ENCODE data around the gene AP1M1. TPM values are rescaled to one million over a fixed set of nuclear protein-coding genes. Genes with fewer than 3 reads are reported as not detected.
"Not testable (repeated sequence)": the region's sequence is repeated elsewhere in the genome, so short reads cannot be mapped to it uniquely, and the experiment has no call there.

AP1M1 gene
- 40.1 TPM for polyA plus RNA-seq (ENCODE audit: insufficient read length)

DNA sequence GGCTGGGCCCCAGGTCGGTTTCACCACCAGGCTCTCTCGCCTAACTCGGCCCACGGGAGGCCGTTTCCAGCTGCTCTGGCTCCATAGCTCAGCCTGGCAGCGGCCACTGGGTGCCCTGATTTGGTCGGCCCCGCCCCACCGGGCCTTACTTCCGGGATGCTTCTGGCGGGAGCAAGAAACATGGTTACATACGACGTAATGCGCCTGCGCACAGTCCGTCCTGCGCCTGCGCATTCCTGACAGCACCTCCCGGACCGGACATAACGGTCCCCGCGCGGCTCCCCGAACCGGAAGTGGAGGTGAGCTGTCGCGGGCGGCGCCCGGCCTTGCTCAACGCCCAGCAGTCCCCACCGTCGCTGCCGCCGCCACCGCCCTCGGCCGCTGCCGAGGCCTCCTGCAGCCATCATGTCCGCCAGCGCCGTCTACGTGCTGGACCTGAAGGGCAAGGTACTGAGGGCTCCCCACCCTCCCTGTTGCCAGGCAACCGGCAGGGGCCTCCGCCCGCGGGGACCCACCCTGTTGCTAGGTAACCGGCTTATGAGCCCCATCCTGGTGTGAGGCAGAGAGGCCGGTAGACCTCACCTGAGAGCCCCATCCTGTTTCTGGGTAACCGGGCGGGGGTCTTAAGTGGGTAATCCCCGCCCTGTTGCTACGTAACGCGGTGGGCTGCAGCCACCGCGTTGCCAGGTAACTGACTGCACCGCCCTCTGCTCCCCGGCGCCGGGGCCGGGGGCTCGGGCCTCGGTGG, at the start of gene AP1M1:
Gene AP1M1, plus strand, starts transcription at position 290 of the 748 bp plus-strand sequence. Its CDS starts 116 bp downstream, at position 406.
- peak; percentile 95 for DNase-seq (ENCODE audit: low read depth)

DNA sequence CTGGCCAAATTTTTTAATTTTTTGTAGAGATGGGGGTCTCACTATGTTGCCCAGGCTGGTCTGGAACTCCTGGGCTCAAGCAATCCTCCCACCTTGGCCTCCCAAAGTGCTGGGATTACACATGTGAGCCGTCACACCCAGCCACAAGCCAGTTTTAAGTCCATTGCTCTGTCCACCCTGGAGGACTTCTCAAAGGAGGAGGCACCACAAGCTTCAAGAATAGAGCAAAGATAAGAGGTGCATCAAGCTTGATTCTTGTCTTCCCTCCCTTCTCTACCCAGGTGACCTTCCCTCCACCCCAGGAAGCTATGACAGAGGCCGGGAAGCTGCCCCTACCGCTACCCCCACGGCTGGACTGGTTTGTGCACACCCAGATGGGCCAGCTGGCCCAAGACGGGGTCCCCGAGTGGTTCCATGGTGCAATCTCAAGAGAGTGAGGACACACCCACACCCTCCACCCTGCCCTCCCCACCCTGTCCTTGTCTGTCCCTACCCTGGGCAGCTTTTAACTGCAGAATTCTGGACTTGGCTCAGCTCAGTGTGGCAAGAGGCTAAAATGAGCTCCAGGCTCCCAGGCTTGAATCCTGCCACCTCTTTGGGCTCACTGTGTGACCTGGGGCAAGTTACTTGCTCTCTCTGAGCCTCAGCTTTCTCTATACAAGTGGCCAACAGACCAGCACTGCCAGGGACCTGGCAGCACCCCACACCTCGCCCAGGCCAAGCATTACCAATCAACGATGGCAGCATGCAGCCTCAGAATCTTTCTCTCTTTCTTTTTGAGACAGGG, 49.1 kb upstream of the AP1M1 start:
- no peak for DNase-seq (ENCODE audit: low read depth)

DNA sequence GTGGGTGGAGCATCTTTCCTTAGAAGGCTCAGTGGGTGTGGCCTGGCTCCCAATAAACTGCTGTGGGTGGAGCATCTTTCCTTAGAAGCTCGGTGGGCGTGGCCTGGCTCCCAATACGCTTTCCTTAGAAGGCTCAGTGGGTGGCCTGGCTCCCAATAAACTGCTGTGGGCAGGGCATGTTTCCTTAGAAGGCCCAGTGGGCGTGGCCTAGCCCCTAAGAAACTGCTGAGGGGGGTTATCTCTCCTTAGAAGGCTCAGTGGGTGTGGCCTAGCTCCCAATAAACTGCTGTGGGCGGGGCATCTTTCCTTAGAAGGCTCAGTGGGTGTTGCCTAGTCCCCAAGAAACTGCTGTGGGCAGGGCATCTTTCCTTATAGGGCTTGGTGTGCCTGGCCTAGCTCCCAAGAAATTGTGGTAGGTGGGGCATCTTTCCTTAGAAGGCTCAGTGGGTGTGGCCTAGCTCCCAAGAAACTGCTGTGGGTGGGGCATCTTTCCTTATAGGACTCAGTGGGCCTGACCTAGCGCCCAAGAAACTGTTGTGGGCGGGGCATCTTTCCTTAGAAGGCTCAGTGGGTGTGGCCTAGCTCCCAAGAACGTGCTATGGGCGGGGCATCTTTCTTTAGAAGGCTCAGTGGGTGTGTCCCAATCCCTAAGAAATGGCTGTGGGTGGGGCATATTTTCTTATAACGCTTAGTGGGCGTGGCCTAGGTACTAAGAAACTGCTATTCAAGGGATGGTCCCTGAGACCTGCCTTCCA, 44.0 kb upstream of the AP1M1 start:
- DNase-seq (ENCODE audit: low read depth), result no peak

DNA sequence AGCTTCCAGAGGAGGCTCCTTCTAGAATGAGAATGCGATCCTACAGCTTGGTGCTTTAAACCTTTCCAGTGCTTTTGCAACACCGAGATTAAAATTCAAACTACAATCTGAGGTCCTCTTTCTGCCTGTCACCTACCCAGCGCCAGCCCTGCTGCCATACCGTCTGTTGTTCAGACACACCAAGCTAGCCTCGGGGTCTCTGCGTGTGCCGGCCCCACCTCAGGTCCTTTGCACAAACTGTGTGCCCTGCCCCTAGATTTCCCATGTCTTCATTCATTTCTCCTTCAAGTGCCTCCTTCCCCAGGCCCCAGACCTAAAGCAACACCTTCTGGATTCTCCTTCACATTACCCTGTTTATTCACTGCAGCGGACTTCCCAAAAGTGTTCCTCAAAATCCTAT, 43.2 kb upstream of the AP1M1 start:
- DNase-seq (ENCODE audit: low read depth), result no peak

DNA sequence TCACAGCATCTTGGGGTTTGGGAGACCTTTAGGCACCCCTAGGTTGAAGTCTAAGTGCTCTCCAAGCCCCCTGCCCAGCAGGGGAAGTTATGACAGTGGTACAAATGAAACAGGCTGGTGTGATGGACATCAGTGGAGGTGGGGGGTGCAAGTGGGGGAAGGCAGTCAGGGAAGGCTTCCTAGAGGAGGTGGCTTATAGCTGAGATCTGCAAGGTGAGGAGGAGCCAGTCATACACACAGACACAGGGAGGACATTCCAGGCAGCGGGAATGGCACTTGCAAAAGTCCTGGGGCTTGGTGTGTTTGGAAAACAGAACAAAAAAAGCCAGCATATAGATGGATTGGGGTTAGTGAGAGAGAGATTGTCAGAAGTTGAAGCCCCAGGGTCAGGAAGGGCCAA, 42.6 kb upstream of the AP1M1 start:
- DNase-seq (ENCODE audit: low read depth), result no peak

DNA sequence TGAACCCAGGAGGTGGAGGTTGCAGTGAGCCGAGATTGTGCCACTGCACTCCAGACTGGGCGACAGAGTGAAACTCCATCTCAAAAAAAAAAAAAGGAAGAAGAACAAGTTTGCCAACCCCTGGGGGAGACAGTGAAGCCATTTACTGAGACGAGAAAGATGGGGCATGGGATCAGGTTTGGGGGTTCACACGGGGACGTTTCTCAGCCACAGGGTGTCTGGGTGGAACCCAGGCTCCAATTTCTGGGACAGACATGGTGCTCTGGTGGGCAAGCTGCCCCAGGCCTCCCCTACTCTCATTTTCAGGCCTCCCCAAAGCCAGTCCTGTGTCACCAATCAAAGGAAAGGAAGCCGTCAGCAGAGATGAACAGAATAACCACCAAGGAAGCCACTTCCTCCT, 40.8 kb upstream of the AP1M1 start:
- no peak for DNase-seq (ENCODE audit: low read depth)

DNA sequence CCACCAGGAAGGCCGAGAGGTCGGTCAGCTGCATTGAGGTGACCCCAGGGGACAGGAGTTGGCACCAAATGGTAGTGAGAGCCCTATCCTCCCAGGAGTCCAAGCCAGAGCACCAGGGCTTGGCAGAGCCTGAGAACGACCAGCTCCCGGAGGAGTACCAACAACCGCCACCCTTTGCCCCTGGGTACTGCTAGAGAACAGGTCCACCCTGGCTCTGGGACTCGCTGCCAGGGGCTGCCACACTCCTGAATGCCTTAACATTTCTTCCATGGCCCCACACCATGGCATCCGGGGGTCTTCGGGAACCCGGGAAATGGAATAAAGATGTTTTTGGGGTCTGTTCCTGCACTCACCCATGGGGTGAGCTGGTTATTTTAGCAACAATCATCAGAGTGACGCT, 40.1 kb upstream of the AP1M1 start:
- DNase-seq (ENCODE audit: low read depth), result no peak

DNA sequence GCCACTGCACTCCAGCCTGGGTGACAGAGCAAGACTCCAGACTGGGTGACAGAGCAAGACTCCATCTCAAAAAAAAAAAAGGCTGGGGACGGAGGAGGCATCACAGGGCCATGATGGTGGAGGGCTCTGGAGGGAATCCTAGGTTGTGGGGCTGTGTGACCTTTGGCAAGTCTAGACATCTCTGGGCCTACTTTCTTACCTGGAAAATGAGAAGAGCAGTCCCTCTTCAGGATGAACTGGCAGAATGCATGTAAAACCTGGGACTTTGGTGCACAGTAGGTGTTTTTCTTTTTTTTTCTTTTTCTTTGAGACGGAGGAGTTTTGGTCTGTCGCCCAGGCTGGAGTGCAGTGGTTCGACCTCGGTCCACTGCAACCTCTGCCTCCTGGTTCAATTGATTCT, 38.1 kb upstream of the AP1M1 start:
- no peak for DNase-seq (ENCODE audit: low read depth)

DNA sequence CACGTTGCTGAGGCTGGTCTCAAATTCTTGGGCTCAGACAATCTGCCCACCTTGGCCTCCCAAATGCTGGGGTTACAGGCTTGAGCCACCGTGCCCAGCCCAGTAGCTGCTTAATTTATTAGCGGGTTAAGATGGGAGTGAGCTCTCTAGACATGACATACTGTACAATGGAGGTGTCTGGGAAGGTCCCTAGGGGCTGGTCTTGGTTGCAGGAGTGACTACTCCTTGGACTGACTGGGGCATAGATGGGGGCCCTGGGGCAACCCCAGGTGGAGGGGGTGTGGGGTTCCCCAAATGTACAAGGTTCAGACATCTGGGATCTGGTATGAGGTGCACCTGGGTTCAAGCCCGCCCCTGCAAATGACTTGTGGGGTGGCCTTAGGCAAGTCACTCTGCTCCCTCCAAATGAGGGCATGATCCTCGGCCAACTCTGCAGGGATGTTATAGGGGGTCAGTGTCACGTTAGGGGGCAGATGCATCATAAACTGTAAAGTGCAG, 37.2 kb upstream of the AP1M1 start:
- no peak for DNase-seq (ENCODE audit: low read depth)

DNA sequence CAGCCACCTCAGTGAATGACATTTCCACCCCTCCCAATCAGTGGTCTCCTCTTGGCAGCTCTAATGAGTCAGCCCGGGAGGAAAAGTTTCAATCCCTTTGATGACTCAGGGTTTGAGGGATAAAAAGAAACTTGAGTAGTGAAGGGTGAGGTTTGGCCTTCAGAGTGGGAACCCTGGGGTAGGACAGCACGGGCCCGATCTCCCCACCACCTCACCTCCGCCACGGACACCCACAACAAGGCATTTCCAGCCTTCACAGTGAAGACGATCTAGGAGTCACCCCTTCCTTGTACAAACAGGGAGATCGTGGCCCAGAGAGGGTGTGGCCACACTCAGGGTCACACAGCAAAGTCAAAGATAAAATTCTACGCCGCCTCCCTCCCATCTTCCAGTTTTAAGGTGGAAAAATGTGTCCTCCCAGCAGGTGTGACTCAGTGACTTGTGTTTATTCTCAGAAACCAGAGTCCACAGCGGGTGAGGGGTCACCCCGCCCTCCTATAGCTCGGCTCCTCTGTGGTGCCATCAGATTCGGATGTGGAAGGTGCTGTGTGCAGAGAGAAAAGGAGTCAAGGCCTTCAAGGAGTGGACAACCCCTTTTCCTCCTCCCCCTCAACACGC, 36.7 kb upstream of the AP1M1 start:
- DNase-seq (ENCODE audit: low read depth), result no peak

DNA sequence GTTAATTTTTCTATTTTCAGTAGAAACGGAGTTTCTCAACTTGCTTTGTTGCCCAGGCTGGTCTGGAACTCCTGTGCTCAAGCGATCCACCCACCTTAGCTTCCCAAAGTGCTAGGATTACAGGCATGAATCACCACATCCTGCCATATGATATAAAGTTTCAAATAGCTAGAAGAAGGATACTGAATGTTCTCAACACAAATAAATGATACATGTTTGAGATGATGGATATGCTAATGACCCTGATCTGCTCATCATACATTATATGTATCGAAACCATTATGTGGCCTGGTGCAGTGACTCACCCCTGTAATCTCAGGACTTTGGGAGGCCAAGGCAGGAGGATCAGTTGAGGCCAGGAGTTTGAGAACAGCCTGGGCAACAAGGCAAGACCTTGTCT, 35.9 kb upstream of the AP1M1 start:
- no peak for DNase-seq (ENCODE audit: low read depth)

DNA sequence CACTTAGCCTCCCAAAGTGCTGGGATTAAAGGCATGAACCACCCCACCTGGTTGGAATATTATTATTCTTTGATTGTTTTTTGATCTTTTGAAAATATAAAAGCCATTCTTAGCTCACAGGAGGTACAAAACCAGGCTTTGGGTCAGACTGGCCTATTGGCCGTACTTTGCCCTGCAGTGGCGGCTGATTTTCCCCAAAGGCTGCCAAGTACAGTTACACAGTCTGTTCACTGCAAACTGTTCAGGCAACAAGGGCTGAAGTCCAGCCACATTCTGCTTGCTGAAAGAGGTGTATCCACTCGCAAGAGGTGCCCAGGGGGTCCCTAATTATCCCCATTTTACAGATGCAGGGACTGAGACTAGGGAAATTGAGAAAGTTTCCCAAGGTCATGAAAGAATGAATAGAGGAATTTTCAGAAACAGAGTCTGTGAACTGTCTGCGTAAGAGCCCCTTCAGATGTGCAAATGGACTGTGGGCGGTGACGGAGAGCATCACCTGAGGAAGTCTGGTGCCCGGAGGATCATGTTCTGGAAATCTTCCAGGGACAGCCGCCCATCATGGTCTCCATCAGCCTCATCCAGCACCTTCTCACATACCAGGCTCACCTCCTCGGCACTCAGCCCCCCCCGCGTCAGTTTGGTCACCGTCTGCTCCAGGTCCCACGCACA, 33.4 kb upstream of the AP1M1 start:
- no peak for DNase-seq (ENCODE audit: low read depth)

DNA sequence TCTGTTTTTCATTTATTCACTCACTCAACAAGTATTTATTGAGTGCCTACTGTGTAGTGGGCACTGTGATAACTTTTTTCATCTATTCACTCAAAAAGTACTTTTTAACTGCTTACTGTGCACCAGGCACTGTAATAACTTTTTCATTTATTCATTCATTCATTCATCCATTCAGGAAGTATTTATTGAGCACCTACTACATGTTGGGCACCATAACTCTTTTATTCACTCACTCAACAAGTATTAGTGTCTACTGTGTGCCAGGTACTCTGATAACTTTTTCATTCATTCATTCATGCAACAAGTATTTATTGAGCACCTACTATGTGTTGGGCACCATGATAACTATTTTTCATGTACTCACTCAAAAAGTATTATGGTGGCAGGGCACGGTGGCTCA, 31.3 kb upstream of the AP1M1 start:
- no peak for DNase-seq (ENCODE audit: low read depth)

DNA sequence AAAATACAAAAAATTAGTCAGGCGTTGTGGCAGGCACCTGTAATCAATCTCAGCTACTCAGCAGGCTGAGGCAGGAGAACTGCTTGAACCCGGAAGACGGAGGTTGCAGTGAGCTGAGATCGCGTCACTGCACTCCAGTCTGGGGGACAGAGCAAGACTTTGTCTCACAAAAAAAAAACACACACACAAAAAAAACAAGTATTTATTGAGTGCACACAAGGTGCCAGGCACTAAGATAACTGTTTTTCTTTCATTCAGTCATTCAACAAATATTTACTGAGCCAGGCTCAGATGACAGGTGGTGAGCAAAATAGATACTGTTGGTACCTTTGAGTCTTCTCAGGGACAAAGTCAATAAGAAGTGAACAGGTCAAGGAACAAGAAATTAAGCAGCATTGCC, 30.7 kb upstream of the AP1M1 start:
- no peak for DNase-seq (ENCODE audit: low read depth)

DNA sequence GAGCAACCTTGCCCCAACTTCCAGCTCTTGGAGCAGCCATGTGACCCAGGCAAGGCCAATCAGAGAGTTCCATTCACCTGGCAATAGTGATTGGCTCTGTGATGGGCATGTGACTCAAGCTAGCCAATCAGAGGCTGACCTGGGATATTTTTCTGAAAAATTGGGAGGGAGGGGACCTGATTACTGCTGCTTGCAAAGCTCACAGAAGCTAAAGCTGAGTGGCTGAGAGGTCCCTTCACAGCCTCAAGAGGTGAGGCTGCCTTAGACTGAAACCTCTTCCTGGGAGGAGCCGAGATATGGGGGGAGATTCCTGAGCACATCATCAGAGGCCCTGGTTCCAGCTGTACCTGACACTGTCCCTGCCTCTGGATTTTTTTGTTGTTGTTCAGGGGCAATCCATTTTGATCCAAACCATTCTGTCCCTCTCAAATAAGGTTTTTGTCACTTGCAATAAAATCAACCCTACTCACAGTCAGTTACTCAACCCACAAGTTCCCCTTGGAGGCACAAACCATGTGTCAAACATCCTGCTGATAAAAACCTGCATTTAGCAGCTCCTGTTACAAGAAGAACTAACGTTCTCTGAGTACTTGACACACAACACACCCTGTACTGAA, 29.1 kb upstream of the AP1M1 start:
- DNase-seq (ENCODE audit: low read depth), result no peak

DNA sequence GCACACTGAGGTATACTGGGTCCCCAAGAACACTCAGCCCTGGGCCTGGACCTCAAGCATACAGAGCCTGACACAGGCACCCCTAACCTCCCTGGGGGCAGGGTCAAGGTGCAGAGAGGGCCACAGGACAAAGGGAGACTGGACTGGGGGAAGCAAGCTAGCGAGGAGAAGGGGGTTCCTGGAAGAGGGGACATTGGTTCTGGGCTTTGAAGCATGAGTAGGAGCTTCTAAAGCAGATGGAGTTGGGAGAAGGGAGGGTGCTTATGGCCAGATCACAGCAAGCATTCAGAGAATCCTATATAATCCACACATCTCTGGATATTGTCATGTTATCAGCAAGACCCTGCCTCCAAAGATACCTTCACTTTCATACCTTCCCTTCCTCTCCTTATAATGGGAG, 27.6 kb upstream of the AP1M1 start:
- DNase-seq (ENCODE audit: low read depth), result no peak

DNA sequence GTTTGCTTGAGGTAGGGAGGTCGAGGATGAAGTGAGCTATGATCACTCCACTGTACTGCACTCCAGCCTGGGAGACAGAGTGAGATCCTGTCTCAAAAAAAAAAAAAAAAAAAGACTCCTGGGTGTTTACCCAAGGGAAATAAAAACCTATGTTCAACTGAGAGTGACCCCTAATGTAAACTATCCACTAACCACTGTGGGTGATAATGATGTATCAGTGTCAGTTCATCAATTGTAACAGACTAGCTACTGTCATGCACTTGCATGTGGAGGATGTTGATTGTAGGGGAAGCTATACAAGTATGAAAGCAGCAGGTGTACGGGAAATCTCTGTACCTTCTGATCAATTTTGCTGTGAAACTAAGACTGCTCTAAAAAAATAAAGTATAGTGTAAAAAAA, 21.8 kb upstream of the AP1M1 start:
- no peak for DNase-seq (ENCODE audit: low read depth)

DNA sequence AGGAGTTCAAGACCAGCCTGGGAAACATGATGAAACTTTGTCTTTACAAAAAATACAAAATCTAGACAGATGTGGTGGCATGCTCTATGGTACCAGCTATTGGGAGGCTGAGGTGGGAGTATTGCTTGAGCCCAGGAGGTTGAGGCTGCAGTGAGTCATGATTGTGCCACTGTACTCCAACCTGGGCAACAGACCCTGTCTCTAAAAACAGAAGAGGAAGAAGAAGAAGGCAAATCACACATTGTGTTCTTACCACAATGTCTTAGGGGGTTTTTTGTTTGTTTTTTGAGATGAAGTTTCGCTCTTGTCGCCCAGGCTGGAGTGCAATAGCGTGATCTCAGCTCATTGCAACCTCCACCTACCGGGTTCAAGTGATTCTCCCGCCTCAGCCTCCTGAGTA, 18.8 kb upstream of the AP1M1 start:
- DNase-seq (ENCODE audit: low read depth), result not testable (repeated sequence)

DNA sequence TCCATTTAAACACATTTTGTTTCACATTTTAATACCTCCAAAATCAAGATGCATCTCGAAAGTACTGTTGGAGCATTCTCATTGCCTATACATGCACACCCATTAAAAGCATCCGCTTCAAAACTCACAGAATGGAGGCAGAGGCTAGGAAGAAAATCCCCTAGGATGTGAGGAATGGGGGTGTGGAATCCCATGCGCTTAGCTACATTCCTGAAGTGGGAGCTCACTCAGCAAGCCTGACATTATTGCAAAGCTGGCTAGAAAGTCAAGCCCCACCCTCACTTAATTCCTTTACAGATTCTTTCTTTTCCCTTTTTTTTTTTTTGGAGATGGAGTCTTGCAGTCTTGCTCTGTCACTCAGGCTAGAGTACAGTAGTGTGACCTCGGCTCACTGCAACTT, 17.1 kb upstream of the AP1M1 start:
- DNase-seq (ENCODE audit: low read depth), result no peak

DNA sequence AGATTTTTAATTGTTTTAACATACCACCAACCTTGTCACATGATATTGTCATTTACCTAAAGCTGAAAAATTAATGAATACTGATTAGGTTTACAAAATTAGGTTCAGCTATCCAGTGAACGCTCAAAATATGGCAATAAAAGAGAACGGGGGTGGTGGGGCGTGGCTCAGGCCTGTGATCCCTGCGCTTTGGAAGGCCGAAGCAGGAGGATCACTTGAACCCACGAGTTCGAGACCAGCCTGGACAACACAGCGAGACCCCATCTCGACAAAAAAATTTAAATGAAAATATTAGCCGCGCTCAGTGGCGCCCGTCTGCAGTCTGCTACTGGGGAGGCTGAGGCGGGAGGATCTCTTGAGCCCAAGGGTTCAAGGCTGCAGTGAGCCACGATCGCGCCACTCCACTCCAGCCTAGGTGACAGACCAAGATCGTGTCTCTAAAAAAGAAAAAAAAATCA, 13.0 kb upstream of the AP1M1 start:
- DNase-seq (ENCODE audit: low read depth), result no peak

All from forelimb muscle (tissue), 1 donor.